GM23338 (cell line): ENCODE measurements around the gene SLC66A3.

Experiments
- CREB1 ChIP-seq: fragments of 250-450 bp; sonication (Bioruptor Pico); IDR thresholded peaks from 2 replicates; pipeline ENCODE4 v1.5.0; 2020; ENCODE audit warnings: low read depth, mild to moderate bottlenecking, moderate library complexity
- CTCF ChIP-seq, 2 experiments: fragments of 200-600 bp in 1 of 2; sonication (generic) in 1 of 2; conservative IDR thresholded peaks; 2 replicates each; pipeline versions ENCODE4 v1.5.1 to v1.6.1; 2016 to 2017; ENCODE audit warnings: antibody characterized with exemption in 2 of 2, low read depth in 2 of 2, mild to moderate bottlenecking in 2 of 2, moderate library complexity in 1 of 2
- EZH2 ChIP-seq: fragments of 200-600 bp; sonication (generic); IDR thresholded peaks from one replicate; pipeline ENCODE4 v1.8.0; 2017; ENCODE audit warnings: antibody characterized with exemption, mild to moderate bottlenecking, low read depth; ENCODE audit not compliant: unreplicated experiment
- EZH2phosphoT487 ChIP-seq: fragments of 200-600 bp; sonication (generic); IDR thresholded peaks from one replicate; pipeline ENCODE4 v1.8.1; 2018; ENCODE audit warnings: antibody characterized with exemption; ENCODE audit not compliant: unreplicated experiment
- JUNB ChIP-seq: IDR thresholded peaks from one replicate; pipeline ENCODE4 v1.6.1; 2016; ENCODE audit warnings: antibody characterized with exemption; ENCODE audit not compliant: unreplicated experiment
- NANOG ChIP-seq: IDR thresholded peaks from 2 replicates; pipeline ENCODE4 v1.6.1; 2016; ENCODE audit warnings: antibody characterized with exemption, borderline replicate concordance
- POLR2AphosphoS5 ChIP-seq: IDR thresholded peaks from 2 replicates; pipeline ENCODE4 v1.6.1; 2016; ENCODE audit warnings: antibody characterized with exemption, low read depth
- REST ChIP-seq: IDR thresholded peaks from one replicate; pipeline ENCODE4 v1.6.1; 2018; ENCODE audit warnings: antibody characterized with exemption; ENCODE audit not compliant: unreplicated experiment
- STAT1 ChIP-seq: IDR thresholded peaks from one replicate; pipeline ENCODE4 v1.6.1; 2016; ENCODE audit warnings: antibody characterized with exemption; ENCODE audit not compliant: unreplicated experiment
- ZNF331 ChIP-seq: fragments of 250-450 bp; sonication (Bioruptor Pico); IDR thresholded peaks from 2 replicates; pipeline ENCODE4 v1.5.0; 2020; ENCODE audit warnings: low read depth, mild to moderate bottlenecking, moderate library complexity
- ZNF462 ChIP-seq: fragments of 250-450 bp; sonication (Bioruptor Pico); IDR thresholded peaks from 2 replicates; pipeline ENCODE4 v1.5.0; 2020; ENCODE audit warnings: mild to moderate bottlenecking, moderate library complexity

GRCh38 chr2:11124760-11125068 is 30.6 kb upstream of the SLC66A3 start:
- peak in 1 of 2 experiments; percentile 2; a peak in 1 of 4 replicates for TF ChIP-seq CTCF (conservative IDR thresholded peaks at IDR 0.05; ENCODE audit: low read depth in 2 of 2)
- TF ChIP-seq EZH2, result no peak
- TF ChIP-seq POLR2AphosphoS5, result no peak
- TF ChIP-seq ZNF462, result no peak
- no peak for TF ChIP-seq NANOG
- no peak for TF ChIP-seq STAT1
- no peak for TF ChIP-seq REST
- no peak for TF ChIP-seq EZH2phosphoT487
- TF ChIP-seq CREB1, result no peak
- TF ChIP-seq JUNB, result no peak
- TF ChIP-seq ZNF331 (CRISPR knock-in tag), result no peak
